GM23248 (cell line): ENCODE data around the gene ZNF687.
"Not testable (repeated sequence)": the region's sequence is repeated elsewhere in the genome, so short reads cannot be mapped to it uniquely, and the experiment has no call there.

Experiments used
- EZH2 ChIP-seq: fragments of 200-600 bp; sonication (generic); IDR thresholded peaks from 2 replicates; pipeline ENCODE4 v1.6.1; 2018; ENCODE audit warnings: antibody characterized with exemption, mild to moderate bottlenecking; ENCODE audit not compliant: insufficient read depth, poor library complexity, severe bottlenecking
- EZH2phosphoT487 ChIP-seq: fragments of 200-600 bp; sonication (generic); IDR thresholded peaks from 2 replicates; pipeline ENCODE4 v1.6.1; 2018; ENCODE audit warnings: antibody characterized with exemption, moderate library complexity, mild to moderate bottlenecking, low read depth; ENCODE audit not compliant: insufficient read depth

DNA sequence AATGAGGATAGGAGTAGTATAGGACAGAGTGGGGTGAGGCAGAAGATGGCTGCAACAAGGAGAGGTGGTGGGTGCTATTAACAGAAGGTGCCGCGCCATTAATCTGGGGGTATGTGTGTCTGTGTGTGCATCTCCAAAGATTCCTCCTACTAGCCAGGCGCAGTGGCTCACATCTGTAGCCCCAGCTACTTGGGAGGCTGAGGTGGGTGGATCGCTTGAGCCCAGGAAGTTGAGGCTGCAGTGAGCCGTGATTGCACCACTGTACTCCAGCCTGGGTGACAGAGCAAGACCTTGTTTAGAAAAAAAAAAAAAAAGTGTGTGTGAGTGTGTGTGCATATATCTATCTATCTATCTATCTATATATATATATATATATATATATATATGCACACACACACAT, 6.8 kb upstream of the ZNF687 start:
- TF ChIP-seq EZH2, EZH2phosphoT487: not testable (repeated sequence)
